GM10248 (cell line): ENCODE data around the gene GIN1.

ENCODE experiments used
- CTCF ChIA-PET: fragments of 300-600 bp; sonication (Branson Sonifier 250); formaldehyde crosslinking; extraction: SDS; loops from one replicate; lab custom pipeline; 2021; ENCODE audit warnings: antibody characterized with exemption; lab: Yijun Ruan, JAX
- POLR2A ChIA-PET: fragments of 350-650 bp; sonication (Branson Sonifier 250); formaldehyde crosslinking; extraction: SDS; loops from one replicate; lab custom pipeline; 2020; ENCODE audit warnings: antibody characterized with exemption; lab: Yijun Ruan, JAX
- DNase-seq: peaks from one replicate; pipeline ENCODE4 v3.0.0; 2012; ENCODE audit errors: extremely low spot score
- CTCF ChIP-seq: IDR thresholded peaks from 2 replicates; pipeline ENCODE4 v1.5.1; 2012; ENCODE audit warnings: mild to moderate bottlenecking, low read depth; ENCODE audit errors: extremely low read depth, missing control alignments, control extremely low read depth

GIN1 gene

GRCh38 chr5:103114440-103114839 is 5.5 kb downstream of the GIN1 start:
- no peak for TF ChIP-seq CTCF
- CTCF ChIA-PET = no interaction called here
- no peak for DNase-seq
- POLR2A ChIA-PET = no interaction called here

- ChIA-PET POLR2A (no interaction called here), CTCF (interaction anchor here (1.6 kb wide), 1 partner anchor 26 kb away, joined by 8 read pairs; no protein-coding TSS in a partner anchor)
- no peak for TF ChIP-seq CTCF
- no peak for DNase-seq
Measured at GRCh38 chr5:103112910-103113309, 7.0 kb downstream of the GIN1 start.

- no peak for TF ChIP-seq CTCF
- CTCF ChIA-PET = interaction anchor here (1.6 kb wide), 1 partner anchor 28 kb away, joined by 8 read pairs; no protein-coding TSS in a partner anchor
- POLR2A ChIA-PET = no interaction called here
Measured at GRCh38 chr5:103111468-103111867, 8.5 kb downstream of the GIN1 start.

GRCh38 chr5:103110403-103110802 is 9.5 kb downstream of the GIN1 start:
- TF ChIP-seq CTCF = no peak
- DNase-seq = no peak
- ChIA-PET POLR2A (no interaction called here), CTCF (no interaction called here)

More at GRCh38 chr5:103111468-103111867, 8.5 kb downstream of the GIN1 start:
- no peak for DNase-seq

- CTCF ChIA-PET = interaction anchor here (1.1 kb wide), 1 partner anchor 12 kb away, joined by 4 read pairs; no protein-coding TSS in a partner anchor
- no peak for TF ChIP-seq CTCF
- no peak for DNase-seq
- POLR2A ChIA-PET = no interaction called here
Measured at GRCh38 chr5:103109277-103109676, 10.7 kb downstream of the GIN1 start.

GRCh38 chr5:103108086-103108485 is 11.9 kb downstream of the GIN1 start:
- TF ChIP-seq CTCF = no peak
- CTCF ChIA-PET = no interaction called here
- no peak for DNase-seq
- POLR2A ChIA-PET = no interaction called here

- ChIA-PET CTCF (no interaction called here), POLR2A (no interaction called here)
- no peak for TF ChIP-seq CTCF
Measured at GRCh38 chr5:103102234-103102633, 17.7 kb downstream of the GIN1 start.

More at GRCh38 chr5:103102234-103102633, 17.7 kb downstream of the GIN1 start:
- no peak for DNase-seq
